ENCODE measurements around the gene CACNA1C. TPM values are rescaled to one million over a fixed set of nuclear protein-coding genes. Genes with fewer than 3 reads are reported as not detected.

Gene CACNA1C
- total RNA-seq, 8 experiments from 2014 or later: 0.97 to 36.4 (median 5.1) TPM

DNA sequence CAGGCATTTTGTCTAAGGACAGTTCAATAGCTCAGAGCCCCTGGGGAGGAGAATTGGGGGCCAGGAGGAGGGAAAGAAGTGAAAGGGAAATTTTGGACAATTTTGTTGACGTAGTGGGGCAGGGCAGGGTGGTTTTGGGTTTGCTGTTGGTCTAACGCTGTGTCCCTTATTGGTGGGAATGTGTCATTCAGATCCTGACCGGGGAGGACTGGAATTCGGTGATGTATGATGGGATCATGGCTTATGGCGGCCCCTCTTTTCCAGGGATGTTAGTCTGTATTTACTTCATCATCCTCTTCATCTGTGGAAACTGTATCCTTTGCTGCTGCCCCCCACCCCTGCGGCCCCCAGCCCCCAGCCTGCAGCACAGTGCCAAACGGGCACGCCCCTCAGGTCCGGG is 529.8 kb downstream of the CACNA1C start:
- Histone ChIP-seq H3K4me3 (no peak overlapping the region), H3K27ac (no peak overlapping the region), H3K4me1 (replicated peaks in 1 of 2) (no peaks in the 10 kb centered on the region)
- ATAC-seq (replicated peaks in 6 of 8): peak in 4 of 8 experiments; percentile 4 to 15 (median 7)
- WGBS, 10 experiments: 40 to 50% (median 47%) methylated on average over 1 to 2 of the region's 9 CpGs; no CpG with 5 or more reads in 7 of the 10 experiments
- in situ Hi-C loops (cut with MboI; ENCODE audit: low pct_unique_long_range_greater_than_20kb in 2 of 9, low sequenced_read_pairs in 9 of 9, unreplicated experiment in 9 of 9): loop anchor here in 2 of 9 experiments (25.0 kb wide), 1 partner anchor 520 kb away; the partner anchor contains the start of gene CACNA1C (in 2 of the 2)

DNA sequence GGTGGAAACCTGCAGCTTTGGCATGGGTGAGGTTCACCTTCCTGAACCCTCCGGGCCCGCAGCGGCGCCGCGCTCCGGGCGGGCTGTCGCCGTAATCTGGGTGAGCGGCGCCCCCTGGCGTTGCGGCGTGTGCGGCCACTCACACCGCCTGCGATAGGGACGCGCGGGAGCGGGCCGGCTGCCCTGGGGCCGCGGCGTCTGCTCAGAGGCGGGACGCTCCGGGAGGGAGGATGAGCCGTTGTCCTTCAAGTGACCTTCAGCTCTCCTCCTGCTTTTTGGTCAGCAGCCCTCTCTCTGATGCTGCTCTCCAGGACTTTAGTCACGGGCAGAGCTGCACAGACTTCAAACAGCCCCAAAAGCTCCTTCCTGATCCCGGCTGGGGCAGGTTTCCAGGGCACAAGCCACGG is 530.3 kb downstream of the CACNA1C start:
- WGBS, 10 experiments: 17 to 31% (median 29%) methylated on average over 1 to 5 of the region's 33 CpGs; no CpG with 5 or more reads in 7 of the 10 experiments
- in situ Hi-C loops (cut with MboI; ENCODE audit: low pct_unique_long_range_greater_than_20kb in 2 of 9, low sequenced_read_pairs in 9 of 9, unreplicated experiment in 9 of 9): loop anchor here in 2 of 9 experiments (25.0 kb wide), 1 partner anchor 521 kb away; the partner anchor contains the start of gene CACNA1C (in 2 of the 2)
- no peaks in the 10 kb centered on the region for H3K4me1 ChIP-seq (replicated peaks in 1 of 2)
- no peak overlapping the region for H3K4me3 ChIP-seq
- no peak overlapping the region for H3K27ac ChIP-seq
- peak; percentile 86 to 99 (median 96) for ATAC-seq (replicated peaks in 6 of 8)

DNA sequence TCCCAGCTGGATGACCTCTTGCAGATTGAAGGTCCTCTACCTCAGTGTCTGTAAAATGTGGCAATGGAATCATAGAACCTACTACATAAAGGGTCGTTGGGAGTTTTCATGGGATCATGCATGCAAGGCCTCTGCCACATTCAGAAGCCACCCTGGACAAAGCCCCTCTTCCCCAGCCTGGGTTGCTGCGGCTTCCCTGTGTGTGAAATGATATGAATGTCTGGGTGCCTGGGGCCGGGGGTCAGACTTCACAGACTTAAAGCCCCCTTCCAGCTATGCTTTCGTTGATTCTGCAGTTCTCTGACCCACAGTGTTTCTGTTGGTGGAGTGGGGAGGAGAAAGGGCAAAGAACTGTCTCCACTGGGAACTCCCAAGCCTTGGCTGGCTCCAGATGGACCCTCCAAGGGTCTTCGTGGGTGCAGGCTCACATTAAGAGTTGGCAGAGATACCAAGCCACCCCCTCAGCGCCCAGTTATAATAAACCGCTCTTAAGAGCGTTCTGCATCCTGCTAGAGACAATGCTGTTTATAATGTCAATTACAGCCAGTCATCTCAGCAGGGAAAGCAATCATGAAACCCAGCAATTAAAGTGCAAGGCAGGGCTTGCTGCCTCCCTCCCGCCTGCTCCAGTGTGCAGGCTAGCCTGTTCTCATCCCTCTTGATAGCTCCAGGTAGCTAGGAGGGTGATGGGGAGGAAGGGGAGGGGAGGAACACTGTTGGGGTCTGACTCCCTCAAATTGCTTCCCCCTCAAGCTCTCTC is 531.0 kb downstream of the CACNA1C start:
- WGBS, 10 experiments: 40 to 77% (median 60%) methylated on average over 1 to 6 of the region's 9 CpGs; no CpG with 5 or more reads in 3 of the 10 experiments
- ATAC-seq (replicated peaks in 6 of 8): no peak
- Histone ChIP-seq H3K4me1 (replicated peaks in 1 of 2) (no peaks in the 10 kb centered on the region), H3K27ac (no peak overlapping the region), H3K4me3 (no peak overlapping the region)
- in situ Hi-C loops (cut with MboI; ENCODE audit: low pct_unique_long_range_greater_than_20kb in 2 of 9, low sequenced_read_pairs in 9 of 9, unreplicated experiment in 9 of 9): loop anchor here in 2 of 9 experiments (25.0 kb wide), 1 partner anchor 522 kb away; the partner anchor contains the start of gene CACNA1C (in 2 of the 2)

DNA sequence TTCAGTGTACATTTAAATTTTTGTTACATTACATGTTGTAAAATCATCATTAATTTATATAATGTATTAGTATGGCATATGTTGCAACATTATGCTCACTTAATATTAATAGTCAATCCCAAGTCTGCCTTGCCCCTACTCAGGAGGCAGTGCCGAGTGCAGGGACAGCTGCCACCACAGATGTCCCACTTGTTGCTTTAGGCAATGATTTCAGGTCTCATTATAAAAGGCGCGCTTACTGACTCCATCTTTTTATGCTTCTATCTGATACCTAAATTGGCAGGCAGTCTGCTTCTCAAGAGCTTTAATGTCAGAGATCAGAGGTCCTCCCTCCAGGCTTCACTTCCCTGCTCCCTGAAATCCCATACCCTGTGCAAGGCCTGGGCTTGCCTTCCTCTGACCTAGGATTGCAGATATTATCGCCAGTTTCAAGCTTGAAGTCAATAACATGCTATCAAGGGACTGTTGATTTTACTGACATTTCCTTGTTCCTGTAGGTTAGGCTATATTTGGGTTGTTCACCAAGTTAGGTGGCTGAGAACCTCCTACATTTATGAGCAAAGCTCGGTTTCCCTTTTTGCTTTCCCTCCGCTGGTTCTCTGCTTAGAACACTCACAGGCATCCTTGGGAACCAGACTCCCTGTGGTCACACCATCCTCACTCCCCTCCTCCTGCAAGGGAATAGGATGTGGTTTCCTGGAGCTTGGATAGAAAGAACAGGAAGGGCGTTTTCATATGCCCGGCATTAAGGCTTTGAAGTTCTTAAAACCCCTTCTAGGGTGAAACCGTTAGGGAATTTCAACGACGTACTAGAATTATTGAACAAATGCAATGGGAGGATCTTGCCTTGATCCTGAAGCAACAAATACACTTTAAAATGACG is 533.6 kb downstream of the CACNA1C start:
- no peak for ATAC-seq (replicated peaks in 6 of 8)
- H3K27ac ChIP-seq: no peak overlapping the region
- H3K4me3 ChIP-seq: no peak overlapping the region
- WGBS, 10 experiments: 44 to 94% (median 58%) methylated on average over 4 to 12 of the region's 12 CpGs; no CpG with 5 or more reads in 1 of the 10 experiments
- H3K4me1 ChIP-seq (replicated peaks in 1 of 2): no peaks in the 10 kb centered on the region
- in situ Hi-C loops (cut with MboI; ENCODE audit: low pct_unique_long_range_greater_than_20kb in 2 of 9, low sequenced_read_pairs in 9 of 9, unreplicated experiment in 9 of 9): loop anchor here in 2 of 9 experiments (25.0 kb wide), 1 partner anchor 524 kb away; the partner anchor contains the start of gene CACNA1C (in 2 of the 2)

DNA sequence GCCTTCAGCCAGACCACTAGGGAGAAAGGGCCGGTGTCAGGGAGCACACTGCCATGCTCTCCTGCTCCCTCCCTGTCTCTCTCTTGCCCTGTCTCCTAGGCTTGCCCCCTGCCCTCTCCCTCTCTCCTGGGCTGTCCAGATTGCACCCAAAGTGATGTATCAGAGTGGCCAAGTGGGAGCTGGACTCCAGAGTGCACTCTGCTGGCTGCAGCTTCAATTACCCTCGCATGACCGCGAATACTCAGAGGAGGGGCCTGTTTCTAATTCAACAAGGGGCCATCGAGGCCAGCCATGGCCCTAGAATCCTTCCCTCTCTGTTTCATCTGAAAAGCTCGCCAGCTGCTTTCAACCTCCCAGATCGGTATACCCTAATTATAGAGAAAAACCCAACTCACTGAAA is 535.6 kb downstream of the CACNA1C start:
- in situ Hi-C loops (cut with MboI; ENCODE audit: low pct_unique_long_range_greater_than_20kb in 2 of 9, low sequenced_read_pairs in 9 of 9, unreplicated experiment in 9 of 9): loop anchor here in 2 of 9 experiments (25.0 kb wide), 1 partner anchor 526 kb away; the partner anchor contains the start of gene CACNA1C (in 2 of the 2)
- 20 to 86% (median 75%) methylated on average over 1 to 7 of the region's 7 CpGs; no CpG with 5 or more reads in 4 of the 10 experiments for WGBS, 10 experiments
- no peak for ATAC-seq (replicated peaks in 6 of 8)
- Histone ChIP-seq H3K4me3 (no peak overlapping the region), H3K4me1 (replicated peaks in 1 of 2) (no peaks in the 10 kb centered on the region), H3K27ac (no peak overlapping the region)

DNA sequence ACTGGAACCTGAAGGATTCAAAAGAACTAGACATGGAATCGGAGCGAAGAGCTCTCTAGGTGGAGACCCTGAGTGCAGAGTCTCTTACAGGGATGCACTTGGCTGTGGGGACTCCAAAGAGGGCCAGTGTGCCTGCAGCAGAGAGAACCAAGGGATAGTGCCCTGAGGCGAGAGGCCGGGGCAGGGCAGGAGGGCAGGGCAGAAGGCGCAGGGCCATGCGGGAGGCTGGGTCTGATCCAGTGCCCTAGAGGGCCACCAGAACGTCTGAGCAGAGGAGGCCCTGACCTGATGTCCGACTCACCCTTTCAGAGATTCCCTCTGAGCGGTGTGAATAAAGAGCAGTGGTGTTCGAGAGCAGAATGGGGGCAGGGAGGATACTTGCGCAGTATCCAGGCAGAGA is 536.6 kb downstream of the CACNA1C start:
- in situ Hi-C loops (cut with MboI; ENCODE audit: low pct_unique_long_range_greater_than_20kb in 2 of 9, low sequenced_read_pairs in 9 of 9, unreplicated experiment in 9 of 9): loop anchor here in 2 of 9 experiments (25.0 kb wide), 1 partner anchor 527 kb away; the partner anchor contains the start of gene CACNA1C (in 2 of the 2)
- ATAC-seq (replicated peaks in 6 of 8): no peak
- H3K4me3 ChIP-seq: no peak overlapping the region
- WGBS, 10 experiments: 80 to 100% (median 85%) methylated on average over 1 to 6 of the region's 11 CpGs; no CpG with 5 or more reads in 2 of the 10 experiments
- no peaks in the 10 kb centered on the region for H3K4me1 ChIP-seq (replicated peaks in 1 of 2)
- H3K27ac ChIP-seq: no peak overlapping the region

DNA sequence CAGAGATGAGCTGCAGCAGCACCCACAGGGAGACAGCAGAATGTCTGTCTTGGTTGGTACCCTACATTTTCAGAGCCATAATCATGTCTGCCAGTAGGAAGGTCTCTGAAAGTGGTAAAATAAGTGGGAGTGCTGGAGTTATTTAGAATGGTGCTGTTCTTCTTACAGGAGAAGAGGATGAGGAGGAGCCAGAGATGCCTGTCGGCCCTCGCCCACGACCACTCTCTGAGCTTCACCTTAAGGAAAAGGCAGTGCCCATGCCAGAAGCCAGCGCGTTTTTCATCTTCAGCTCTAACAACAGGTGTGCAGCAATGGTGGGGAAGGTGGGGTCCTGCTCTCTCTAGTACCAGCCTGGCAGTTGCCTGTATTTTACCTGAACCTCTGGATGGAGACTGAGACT is 540.3 kb downstream of the CACNA1C start:
- H3K27ac ChIP-seq: no peak overlapping the region
- in situ Hi-C loops (cut with MboI; ENCODE audit: low pct_unique_long_range_greater_than_20kb in 2 of 9, low sequenced_read_pairs in 9 of 9, unreplicated experiment in 9 of 9): loop anchor here in 2 of 9 experiments (25.0 kb wide), 1 partner anchor 531 kb away; the partner anchor contains the start of gene CACNA1C (in 2 of the 2)
- no peak overlapping the region for H3K4me3 ChIP-seq
- 70 to 100% (median 92%) methylated on average over 2 to 4 of the region's 5 CpGs; no CpG with 5 or more reads in 5 of the 10 experiments for WGBS, 10 experiments
- no peaks in the 10 kb centered on the region for H3K4me1 ChIP-seq (replicated peaks in 1 of 2)
- no peak for ATAC-seq (replicated peaks in 6 of 8)

DNA sequence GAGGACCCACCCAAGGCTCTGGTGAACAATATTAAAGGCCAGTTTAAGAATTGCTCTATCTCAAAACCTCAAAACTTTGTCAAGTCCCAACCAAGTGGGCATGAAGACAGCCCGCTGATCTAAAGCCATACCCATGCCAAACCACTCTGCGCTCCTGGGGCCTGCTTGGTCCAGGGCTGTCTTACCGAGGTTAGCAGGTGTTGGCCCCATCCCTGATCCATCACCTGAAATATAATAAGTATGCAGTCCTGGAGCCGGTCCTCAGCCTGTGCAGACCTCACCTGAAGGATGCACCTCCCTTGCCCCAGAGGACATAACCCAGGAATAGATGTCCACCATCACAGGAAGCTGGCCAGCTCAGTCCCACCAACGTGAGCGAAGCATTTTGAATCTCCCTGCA is 543.7 kb downstream of the CACNA1C start:
- no peak for ATAC-seq (replicated peaks in 6 of 8)
- in situ Hi-C loops (cut with MboI; ENCODE audit: low pct_unique_long_range_greater_than_20kb in 2 of 9, low sequenced_read_pairs in 9 of 9, unreplicated experiment in 9 of 9): loop anchor here in 2 of 9 experiments (25.0 kb wide), 1 partner anchor 534 kb away; the partner anchor contains the start of gene CACNA1C (in 2 of the 2)
- WGBS, 10 experiments: 70 to 90% (median 80%) methylated on average over 1 to 4 of the region's 6 CpGs; no CpG with 5 or more reads in 3 of the 10 experiments

DNA sequence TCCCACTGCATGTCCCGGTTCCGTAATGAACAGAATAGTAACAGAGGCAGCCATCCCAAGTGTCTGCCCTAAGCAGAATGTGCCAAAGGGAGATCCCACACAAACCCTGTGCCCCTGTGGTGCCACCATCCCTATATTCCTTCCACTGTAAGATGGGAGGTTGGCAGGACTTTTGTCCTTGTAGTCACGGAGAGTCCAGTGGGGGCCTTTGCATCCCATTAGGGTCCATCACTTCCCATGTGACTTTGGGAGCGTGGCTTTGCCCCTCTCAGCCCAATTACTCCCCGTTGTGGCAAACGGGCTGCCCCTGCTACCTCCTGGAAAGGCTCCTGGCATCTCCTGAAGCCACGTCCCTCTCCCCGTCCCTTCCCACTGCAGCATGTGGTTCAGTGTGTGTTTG is 552.5 kb downstream of the CACNA1C start:
- H3K4me1 ChIP-seq (replicated peaks in 1 of 2): no peaks in the 10 kb centered on the region
- no peak for ATAC-seq (replicated peaks in 6 of 8)
- H3K4me3 ChIP-seq: no peak overlapping the region
- H3K27ac ChIP-seq: no peak overlapping the region
- 60 to 90% (median 83%) methylated on average over 1 to 6 of the region's 8 CpGs; no CpG with 5 or more reads in 4 of the 10 experiments for WGBS, 10 experiments
- in situ Hi-C loops (cut with MboI; ENCODE audit: low pct_unique_long_range_greater_than_20kb in 2 of 9, low sequenced_read_pairs in 9 of 9, unreplicated experiment in 9 of 9): no loop called here

More for the DNA sequence above, 543.7 kb downstream of the CACNA1C start:
- Histone ChIP-seq H3K4me3 (no peak overlapping the region), H3K27ac (no peak overlapping the region), H3K4me1 (replicated peaks in 1 of 2) (no peaks in the 10 kb centered on the region)

DNA sequence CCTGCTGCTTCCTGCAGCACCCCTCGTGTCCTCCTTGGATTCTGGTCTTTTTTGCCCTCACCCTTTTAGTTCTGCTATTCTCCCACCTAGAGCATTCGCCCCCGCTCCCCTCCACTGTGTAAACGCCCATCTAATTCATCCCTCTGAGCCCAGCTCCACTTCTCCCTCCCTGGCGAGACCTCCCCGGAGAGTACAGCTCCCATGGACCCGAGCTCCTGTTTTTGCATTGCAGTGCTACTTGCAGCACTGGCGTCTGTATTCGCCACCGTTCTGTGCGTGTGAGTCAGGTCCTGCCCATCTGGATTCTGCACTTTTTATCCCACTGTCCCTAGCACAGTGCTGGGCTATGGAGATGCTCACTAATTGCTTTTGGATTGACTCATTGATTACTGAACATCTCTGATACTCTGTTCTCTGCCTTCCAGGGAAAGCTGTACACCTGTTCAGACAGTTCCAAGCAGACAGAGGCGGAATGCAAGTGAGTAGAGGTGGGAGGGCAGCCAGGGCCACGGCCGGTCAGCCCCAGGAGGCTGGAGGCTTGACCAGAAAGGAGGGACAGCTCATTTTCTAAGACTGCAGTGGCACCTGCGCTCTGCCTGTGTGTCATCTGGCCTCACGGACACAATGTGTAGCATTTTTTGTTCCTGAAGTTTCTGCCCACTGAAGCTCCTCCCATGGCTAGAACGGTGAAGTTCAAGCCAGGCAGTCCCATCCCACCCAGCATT is 553.6 kb downstream of the CACNA1C start:
- no peak for ATAC-seq (replicated peaks in 6 of 8)
- Histone ChIP-seq H3K4me1 (replicated peaks in 1 of 2) (no peaks in the 10 kb centered on the region), H3K4me3 (no peak overlapping the region), H3K27ac (no peak overlapping the region)
- in situ Hi-C loops (cut with MboI; ENCODE audit: low pct_unique_long_range_greater_than_20kb in 2 of 9, low sequenced_read_pairs in 9 of 9, unreplicated experiment in 9 of 9): no loop called here
- 20 to 100% (median 77%) methylated on average over 1 to 11 of the region's 17 CpGs; no CpG with 5 or more reads in 1 of the 10 experiments for WGBS, 10 experiments

DNA sequence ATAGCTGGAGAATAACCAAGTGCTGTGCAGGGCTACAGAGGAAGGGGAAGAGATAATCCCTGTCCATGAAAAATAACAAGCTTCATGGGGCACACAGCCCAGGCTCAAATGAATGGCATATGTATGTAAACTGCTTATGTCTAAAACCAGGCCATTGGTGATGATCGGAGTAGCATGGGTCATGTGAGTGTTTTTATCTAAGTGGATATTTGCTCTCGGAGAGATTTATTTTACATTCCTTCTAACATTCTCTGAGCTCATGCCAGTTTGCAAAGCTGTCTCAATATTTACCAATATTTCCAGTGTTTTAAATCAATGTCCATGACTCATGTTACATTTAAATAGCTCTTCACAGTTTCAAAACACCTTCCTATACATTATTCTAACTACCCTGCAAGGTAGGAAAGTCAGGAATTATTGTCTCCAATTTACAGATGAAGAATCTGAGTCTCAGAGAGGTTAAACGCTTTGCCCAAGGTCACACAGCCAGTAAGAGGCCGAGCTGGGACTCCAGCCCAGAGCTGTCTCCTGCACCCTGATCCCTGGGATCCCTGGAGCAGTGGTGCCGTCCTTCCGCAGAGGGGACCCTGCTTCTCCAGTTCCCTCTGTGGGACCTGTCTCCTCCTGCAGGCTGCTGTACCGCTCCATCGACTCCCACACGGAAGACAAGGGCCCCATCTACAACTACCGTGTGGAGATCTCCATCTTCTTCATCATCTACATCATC is 555.3 kb downstream of the CACNA1C start:
- Histone ChIP-seq H3K27ac (no peak overlapping the region), H3K4me3 (no peak overlapping the region), H3K4me1 (replicated peaks in 1 of 2) (no peaks in the 10 kb centered on the region)
- in situ Hi-C loops (cut with MboI; ENCODE audit: low pct_unique_long_range_greater_than_20kb in 2 of 9, low sequenced_read_pairs in 9 of 9, unreplicated experiment in 9 of 9): no loop called here
- peak in 1 of 8 experiments; percentile 38 for ATAC-seq (replicated peaks in 6 of 8)
- WGBS, 10 experiments: 81 to 100% (median 92%) methylated on average over 1 to 8 of the region's 10 CpGs
